Ramos (cell line): ENCODE measurements around the gene ENTPD5.
"Not testable (repeated sequence)": the region's sequence is repeated elsewhere in the genome, so short reads cannot be mapped to it uniquely, and the experiment has no call there.

Experiments used
- in situ Hi-C: fragments of 300-500 bp; cut with MboI; formaldehyde crosslinking; loops from one replicate; pipeline ENCODE4 v1.14.3; 2022; ENCODE audit warnings: low sequenced_read_pairs; ENCODE audit not compliant: unreplicated experiment

The ENTPD5 gene

DNA sequence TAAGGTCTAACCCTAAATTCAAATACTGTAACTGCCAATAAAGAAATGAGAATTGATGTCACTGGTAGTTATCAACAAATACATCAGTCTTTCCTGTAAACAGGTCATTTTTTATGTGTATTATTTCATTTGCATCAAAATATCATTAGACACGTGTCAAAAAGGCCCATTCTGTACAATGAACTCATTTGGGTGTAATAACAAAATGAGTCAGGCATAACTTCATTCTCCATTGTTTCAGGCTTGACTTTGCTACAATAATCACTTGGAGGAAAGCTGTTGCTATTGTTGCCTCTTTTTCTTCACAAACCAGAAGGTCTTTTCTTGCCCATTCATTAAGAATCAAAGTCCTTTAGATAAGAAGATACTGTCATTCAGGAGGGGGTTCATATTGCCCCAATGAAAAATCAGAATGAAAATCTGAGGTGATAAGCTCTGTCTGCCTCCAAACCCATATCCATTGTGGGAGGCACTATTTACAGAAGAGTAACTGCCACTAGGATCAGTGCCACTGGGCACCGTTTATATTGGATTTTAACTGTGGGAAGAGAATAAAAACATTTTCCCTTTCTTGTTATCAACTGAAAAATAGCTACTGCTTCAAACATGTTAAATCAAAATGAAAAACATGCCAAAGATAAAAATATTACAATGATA is 10.1 kb downstream of the ENTPD5 start:
- in situ Hi-C loops: no loop called here

DNA sequence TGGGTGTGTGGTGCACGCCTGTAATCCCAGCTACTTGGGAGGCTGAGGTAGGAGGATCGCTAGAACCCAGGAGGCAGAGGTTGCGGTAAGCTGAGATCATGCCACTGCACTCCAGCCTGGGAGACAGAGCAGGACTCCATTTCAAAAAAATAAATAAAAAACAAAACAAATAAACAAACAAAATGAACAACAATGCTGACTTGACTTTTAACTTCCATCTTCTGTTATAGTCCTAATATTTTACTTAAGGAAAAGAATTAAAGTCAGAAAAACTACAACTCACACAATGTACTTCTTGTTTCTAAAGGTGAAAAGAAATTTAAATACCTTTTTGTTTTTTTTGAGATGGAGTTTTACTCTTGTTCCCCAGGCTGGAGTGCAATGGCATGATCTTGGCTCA is 13.4 kb downstream of the ENTPD5 start:
- in situ Hi-C loops: not testable (repeated sequence)

- in situ Hi-C loops: no loop called here
Observed at GRCh38 chr14:73998726-73999125, 20.4 kb downstream of the ENTPD5 start.

DNA sequence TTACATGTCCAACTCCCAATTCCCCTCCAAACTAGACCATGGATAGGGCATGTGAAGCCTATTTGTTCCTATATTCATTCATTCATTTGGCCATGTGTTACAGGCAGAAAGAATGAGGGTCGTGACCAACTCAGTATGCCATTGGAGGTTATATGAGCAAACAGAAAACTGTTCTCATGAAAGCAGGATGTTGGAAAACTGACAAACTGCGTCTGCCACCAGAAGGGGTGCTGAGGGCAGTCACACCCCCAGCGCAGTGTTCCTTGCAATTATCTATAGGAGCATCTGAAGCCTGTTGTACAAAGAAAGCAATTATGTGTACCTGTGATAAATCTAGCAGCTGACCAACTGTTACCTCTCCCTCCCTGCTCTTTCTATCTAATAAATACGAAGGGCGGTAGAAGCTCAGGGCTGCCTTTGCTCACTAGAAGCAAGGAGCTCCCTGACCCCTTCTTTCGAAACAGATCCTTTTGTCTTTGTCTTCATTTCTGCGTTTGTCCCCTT is 21.1 kb downstream of the ENTPD5 start:
- in situ Hi-C loops: no loop called here

- in situ Hi-C loops: no loop called here
Observed at GRCh38 chr14:73997108-73997943, 21.8 kb downstream of the ENTPD5 start.

DNA sequence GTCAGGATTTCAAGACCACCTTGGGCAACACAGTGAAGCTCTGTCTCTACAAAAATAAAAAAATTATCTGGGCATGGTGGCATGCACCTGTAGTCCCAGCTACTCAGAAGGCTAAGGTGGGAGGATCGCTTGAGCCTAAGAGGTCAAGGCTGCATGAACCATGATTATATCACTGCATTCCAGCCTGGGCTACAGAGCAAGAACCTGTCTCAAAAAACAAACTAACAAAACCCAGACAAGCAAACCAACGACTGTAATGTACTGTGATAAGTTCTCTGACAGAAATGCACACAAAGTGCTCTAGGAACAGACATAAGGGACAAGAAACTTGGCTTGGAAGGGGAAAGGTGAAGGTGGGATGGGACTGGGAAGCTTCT is 22.4 kb downstream of the ENTPD5 start:
- in situ Hi-C loops: no loop called here

DNA sequence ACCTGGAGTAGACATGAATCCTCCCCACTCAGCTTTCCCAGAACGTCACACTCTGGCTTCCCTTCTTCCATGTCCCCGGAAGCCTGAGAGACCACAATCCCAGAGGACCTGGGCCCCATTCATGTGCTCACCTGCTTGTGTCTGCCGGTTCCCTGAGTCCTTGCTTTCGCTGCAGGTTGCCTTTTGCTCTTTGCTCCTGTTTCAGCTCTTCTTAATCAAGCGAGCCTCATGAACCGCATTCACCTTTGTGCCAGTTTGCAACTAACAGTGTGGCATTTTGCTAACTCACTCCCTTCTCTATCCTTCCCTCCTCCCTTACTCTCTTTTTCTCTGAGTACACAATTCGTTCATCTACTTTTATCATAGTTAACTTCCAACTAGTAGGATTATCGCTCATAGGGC is 23.1 kb downstream of the ENTPD5 start:
- in situ Hi-C loops: no loop called here

DNA sequence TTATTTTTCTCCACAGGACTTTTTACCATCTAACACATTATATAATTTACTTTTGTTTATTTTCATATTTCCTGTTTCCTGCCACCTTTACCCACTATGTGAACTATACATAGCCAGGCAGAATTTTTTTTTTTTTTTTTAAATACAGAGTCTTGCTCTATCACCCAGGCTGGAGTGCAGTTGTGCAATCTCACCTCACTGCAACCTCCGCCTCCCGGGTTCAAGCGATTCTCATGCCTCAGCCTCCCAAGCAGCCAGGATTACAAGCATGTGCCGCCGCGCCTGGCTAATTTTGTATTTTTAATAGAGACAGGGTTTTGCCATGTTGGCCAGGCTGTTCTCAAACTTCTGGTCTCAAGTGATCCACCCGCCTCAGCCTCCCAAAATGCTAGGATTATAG is 24.2 kb downstream of the ENTPD5 start:
- in situ Hi-C loops: not testable (repeated sequence)

DNA sequence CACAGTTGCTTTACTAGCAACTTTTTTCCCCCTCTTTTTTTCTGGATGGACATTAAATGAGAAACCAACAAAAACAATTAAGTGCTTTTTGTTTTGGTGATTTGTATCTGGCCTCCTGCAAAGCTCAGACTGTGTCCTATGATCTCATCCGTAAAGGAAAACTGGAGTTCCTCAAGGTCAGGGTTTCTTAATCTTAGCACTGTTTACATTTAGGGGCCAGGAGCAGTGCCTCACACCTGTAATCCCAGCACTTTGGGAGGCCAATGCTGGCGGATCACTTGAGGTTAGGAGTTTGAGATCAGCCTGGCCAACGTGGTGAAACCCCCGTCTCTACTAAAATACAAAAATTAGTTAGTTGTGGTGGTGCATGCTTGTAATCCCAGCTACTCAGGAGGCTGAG is 28.0 kb downstream of the ENTPD5 start:
- in situ Hi-C loops: no loop called here

GRCh38 chr14:73988656-73989055 is 30.4 kb downstream of the ENTPD5 start:
- in situ Hi-C loops: not testable (repeated sequence)

DNA sequence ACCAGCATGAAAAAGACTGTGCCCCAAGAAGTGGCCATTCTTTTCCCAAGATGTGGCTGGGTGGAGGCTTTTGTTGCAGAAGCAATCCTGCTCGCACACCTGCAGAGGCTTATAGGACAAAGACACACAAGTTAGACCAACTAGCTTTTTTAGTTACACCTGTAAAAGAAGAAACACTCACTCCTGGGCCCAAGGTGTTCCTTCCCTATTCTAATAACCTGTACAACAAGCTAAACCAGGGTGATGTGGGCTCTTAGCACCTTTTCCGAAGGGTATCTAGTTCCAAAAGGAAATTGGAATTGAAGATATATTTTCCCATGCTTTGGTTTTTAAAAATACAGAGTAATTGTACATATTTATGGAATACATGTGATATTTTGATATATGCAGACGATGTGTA is 31.0 kb downstream of the ENTPD5 start:
- in situ Hi-C loops: no loop called here

GRCh38 chr14:73977896-73978295 is 41.2 kb downstream of the ENTPD5 start:
- in situ Hi-C loops: no loop called here

- in situ Hi-C loops: no loop called here
Observed at GRCh38 chr14:73976125-73976524, 43.0 kb downstream of the ENTPD5 start.

DNA sequence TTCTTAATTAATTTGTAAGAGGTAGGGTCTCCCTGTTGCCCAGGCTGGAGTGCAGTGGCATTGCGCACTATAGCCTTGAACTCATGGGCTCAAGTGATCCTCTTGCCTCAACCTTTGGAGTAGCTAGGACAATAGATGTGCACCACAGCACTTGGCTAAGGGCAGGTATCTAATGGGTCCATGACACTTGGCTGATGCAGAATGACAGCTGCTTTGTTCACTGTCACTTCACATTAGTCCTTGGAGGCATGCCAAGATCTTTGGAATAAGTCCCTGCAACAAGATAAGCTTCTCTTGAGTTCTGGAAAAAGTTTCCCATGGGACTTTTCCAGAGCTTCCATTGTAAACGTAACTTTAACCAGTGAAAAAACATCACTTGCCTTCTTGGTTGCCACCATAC is 45.6 kb downstream of the ENTPD5 start:
- in situ Hi-C loops: no loop called here

- in situ Hi-C loops: no loop called here
Observed at GRCh38 chr14:73968885-73969284, 50.2 kb downstream of the ENTPD5 start.

GRCh38 chr14:73965216-73965615 is 53.9 kb downstream of the ENTPD5 start:
- in situ Hi-C loops: no loop called here

DNA sequence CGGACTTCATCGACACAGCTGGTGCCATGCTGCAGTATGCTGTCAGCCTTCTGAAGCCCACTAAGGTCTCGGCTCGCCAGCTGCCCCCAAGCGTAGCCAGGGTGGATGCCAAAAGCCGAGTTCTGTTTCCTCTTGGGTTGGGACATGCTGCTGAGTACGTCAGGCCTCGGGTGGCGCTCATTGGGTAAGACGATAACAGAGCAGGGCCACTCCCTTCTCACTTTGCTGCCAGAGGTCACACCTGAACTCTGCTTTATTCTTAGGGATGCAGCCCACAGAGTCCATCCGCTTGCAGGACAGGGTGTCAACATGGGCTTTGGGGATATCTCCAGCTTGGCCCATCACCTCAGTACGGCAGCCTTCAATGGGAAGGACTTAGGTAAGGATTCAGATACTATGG is 57.9 kb downstream of the ENTPD5 start:
- in situ Hi-C loops: no loop called here

DNA sequence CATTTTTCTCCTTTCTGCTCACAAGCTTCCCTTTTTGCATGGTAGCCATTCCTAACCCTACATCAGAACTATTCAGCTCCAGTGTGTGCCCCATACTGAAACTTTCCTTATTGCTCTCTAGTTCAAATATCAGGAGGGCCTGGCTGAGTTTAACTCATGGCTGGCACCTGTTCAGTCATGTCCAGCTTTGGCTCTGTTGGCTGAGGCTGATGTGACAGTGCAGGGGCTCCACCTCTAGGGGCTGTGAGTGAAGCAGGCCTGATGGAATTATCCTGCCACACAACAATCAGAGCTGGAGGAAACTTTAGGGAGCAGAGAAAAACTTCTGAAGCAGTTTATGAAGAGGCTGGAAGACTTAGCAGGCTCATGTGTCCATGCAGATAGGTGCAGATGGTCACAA is 60.5 kb downstream of the ENTPD5 start:
- in situ Hi-C loops: no loop called here

DNA sequence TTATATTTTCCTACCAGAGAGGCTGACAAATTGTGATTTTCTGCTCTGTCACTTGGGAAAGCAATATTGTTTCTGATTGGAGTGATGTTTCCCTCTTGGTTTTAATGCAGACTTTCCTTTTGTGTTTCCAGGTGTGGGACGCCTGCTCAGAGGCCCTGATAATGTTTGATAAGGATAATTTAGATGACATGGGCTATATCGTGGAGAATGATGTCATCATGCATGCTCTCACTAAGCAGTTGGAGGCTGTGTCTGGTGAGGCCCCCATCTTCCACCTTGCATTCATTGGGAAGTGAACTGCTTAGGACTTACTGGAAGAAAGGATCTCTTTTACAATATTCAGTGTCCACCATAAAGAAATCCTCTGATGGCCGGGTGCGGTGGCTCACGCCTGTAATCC is 63.4 kb downstream of the ENTPD5 start:
- in situ Hi-C loops: no loop called here

GRCh38 chr14:73953731-73954130 is 65.4 kb downstream of the ENTPD5 start:
- in situ Hi-C loops: no loop called here
